Retinal pigment epithelial cell (primary cell): Measurements from ENCODE around the gene TRIM32.

Experiments
- DNase-seq: peaks from one replicate; pipeline ENCODE4 v3.0.0-alpha.2; 2010; ENCODE audit warnings: low read depth
- H3K4me3 ChIP-seq: 2 replicates; pipeline ENCODE4 v1.5.1; 2011; ENCODE audit warnings: mild to moderate bottlenecking, low read length, control low read depth, moderate library complexity
- TF ChIP-seq, protein P1 (sequence below): conservative IDR thresholded peaks from 2 replicates; pipeline ENCODE4 v1.5.1; 2011; ENCODE audit warnings: low read depth, low read length, control low read depth, inconsistent platforms

The TRIM32 gene

DNA sequence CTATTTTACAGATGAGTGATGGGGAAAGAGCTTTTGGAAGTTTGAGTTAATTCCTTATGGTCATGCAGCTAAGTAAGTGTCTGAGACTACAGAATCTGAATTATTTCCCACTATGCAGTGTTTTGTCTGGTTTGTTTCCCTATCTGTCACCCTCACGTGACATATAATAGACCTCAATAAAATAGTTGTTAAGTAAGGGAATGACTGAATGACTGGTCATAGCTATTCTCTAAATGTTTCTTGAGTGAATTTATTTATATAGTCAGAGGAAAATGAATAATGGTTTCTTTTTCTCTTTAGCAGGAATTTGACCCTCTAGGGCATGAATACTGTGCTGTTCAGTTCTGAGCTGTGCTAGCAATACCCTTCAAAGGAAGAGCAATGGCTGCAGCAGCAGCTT, 10.3 kb downstream of the TRIM32 start:
- no peak overlapping the region for H3K4me3 ChIP-seq
- no peak for DNase-seq
- TF ChIP-seq, protein P1, sequence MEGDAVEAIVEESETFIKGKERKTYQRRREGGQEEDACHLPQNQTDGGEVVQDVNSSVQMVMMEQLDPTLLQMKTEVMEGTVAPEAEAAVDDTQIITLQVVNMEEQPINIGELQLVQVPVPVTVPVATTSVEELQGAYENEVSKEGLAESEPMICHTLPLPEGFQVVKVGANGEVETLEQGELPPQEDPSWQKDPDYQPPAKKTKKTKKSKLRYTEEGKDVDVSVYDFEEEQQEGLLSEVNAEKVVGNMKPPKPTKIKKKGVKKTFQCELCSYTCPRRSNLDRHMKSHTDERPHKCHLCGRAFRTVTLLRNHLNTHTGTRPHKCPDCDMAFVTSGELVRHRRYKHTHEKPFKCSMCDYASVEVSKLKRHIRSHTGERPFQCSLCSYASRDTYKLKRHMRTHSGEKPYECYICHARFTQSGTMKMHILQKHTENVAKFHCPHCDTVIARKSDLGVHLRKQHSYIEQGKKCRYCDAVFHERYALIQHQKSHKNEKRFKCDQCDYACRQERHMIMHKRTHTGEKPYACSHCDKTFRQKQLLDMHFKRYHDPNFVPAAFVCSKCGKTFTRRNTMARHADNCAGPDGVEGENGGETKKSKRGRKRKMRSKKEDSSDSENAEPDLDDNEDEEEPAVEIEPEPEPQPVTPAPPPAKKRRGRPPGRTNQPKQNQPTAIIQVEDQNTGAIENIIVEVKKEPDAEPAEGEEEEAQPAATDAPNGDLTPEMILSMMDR = no peak

DNA sequence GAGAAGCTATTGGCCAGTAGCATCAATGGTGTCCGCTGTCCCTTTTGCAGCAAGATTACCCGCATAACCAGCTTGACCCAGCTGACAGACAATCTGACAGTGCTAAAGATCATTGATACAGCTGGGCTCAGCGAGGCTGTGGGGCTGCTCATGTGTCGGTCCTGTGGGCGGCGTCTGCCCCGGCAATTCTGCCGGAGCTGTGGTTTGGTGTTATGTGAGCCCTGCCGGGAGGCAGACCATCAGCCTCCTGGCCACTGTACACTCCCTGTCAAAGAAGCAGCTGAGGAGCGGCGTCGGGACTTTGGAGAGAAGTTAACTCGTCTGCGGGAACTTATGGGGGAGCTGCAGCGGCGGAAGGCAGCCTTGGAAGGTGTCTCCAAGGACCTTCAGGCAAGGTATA, 10.8 kb downstream of the TRIM32 start:
- no peak overlapping the region for H3K4me3 ChIP-seq
- DNase-seq = no peak
- TF ChIP-seq, protein P1 = no peak

DNA sequence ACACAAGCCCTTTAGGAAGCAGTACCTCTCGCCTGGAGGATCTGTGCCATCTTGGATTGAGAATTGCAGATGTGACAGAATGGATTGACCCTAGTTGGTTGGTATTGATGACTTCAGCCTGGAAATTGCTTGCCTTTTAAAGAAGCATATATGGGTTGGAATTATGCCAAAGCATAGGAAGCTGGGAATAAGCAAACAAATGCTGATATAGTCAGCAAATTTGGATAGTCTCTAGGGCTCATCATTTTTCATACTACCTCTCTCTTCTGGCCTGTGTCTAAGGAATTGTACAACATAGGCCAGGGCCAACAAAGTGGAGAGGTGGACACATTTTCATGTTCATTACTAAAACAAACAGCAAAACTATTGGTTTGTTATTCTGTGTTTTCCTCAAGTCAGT, 13.2 kb downstream of the TRIM32 start:
- TF ChIP-seq, protein P1 = no peak
- H3K4me3 ChIP-seq = no peak overlapping the region
- DNase-seq = no peak

DNA sequence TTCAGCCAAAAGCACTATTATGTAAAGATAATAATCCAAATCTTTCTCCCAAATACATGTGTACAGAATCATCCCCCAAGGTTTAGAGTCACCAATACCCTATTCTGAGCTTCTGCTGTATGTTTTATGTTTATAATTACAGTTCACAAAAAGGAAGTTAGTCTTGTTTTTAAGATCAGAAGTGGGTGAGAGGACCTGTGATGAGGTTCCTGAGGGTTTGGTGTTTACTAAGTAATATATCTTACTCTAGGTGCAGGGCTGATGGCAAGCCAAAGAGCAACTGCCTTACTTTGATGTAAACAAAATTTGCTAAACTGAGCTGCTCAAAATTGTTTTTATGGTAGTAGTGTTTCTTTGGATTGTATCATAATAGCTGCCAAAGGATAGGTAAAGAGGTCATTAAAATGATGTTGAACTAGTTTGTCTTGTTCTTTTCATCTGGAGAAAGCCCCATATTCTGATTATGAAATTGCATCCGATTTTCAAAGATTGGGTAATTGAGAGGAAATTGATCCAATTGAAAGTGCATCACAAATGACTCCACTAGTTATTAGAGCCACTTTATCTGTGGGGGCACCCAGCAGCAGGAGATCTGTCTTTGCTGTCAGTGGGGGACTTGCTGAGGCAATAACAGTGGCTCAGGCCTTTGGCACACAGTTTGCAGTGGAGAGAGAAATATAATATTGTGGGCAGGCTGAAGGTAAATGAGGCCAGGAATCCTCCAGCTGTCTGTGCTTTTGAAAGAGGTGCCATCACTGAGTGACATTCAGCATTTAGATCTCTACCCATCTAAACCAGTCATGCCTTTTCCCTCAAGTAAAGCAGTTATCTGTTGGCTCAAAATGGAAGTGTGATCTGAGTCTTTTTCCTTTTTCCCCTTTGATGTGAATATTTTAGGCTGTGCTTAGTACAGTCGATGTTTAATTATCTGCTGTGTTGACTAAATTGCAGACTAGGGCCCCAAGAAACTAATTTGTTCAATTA, 14.1 kb downstream of the TRIM32 start:
- no peak for DNase-seq
- TF ChIP-seq, protein P1 = no peak
- H3K4me3 ChIP-seq = no peak overlapping the region

DNA sequence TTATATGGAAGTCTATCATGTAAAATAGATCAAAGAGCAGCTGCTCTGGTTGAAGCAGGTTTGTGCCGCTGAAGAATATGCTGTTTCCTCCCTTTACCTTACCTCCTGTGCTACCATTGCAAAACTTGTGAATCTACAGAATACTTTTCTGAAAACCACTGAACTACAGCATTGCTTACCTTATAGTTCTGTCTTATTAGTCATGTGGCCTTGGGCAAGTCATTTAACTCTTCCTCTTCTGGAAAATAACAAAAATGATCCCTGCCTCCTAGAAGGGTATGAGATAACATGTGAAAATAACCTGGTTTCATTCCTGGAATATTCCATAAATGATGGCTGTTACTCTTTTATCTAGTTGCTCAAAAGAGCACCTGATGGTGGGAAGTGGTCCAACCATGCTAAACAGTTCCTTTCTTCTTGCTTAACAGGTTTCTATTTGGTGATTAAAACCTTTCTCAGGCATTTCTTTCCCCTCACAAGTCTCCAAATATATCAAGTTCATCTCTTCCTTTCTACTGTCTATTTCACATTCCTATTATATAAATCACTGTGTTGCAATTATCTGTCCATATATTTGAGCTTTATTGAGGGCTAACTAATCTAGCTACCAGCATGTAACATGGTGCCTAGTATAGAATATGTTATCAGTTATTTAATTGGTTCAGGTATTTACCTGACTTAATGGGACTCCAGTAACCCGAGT, 15.0 kb downstream of the TRIM32 start:
- no peak for DNase-seq
- TF ChIP-seq, protein P1 = no peak
- no peak overlapping the region for H3K4me3 ChIP-seq

DNA sequence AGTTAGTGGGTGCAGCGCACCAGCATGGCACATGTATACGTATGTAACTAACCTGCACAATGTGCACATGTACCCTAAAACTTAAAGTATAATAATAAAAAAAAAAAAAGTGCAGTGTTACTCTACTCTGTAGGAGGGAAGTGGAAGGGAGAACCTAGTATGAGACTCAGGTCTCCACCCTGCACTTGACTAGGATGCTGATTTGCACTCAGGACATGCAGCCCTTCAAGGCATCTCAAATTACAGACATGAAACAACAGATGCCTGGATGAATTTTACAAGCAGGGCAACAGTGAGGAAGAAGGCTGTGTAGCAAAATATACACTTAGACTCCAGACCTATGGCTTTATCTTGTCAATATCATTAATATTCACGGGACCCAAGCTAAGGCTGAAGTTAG, 16.5 kb downstream of the TRIM32 start:
- H3K4me3 ChIP-seq = no peak overlapping the region
- TF ChIP-seq, protein P1 = no peak
- no peak for DNase-seq
